Stimulated activated naive CD8-positive, alpha-beta T cell treated with anti-CD3 and anti-CD28 coated beads, Interleukin-15, amount 100 ng/mL, for 72 hours (primary cell): ENCODE results near the gene COLEC11.
A peak's percentile ranks its signal among the peaks of the same experiment; 100 is the strongest.

Experiments used
- ATAC-seq: fragments of 150-1000 bp; cut with Tn5 transposase; 2 replicates; pipeline ENCODE4 v1.10.0; 2021; ENCODE audit warnings: mild to moderate bottlenecking, moderate library complexity
- DNase-seq, 2 donors: peaks; one replicate each; pipeline ENCODE4 v3.0.0; 2021 to 2022
- H3K27ac Mint-ChIP-seq, 2 donors: one replicate each; pipeline ENCODE4 v1.8.0; 2022; ENCODE audit warnings: mild to moderate bottlenecking in 2 of 2, mixed read lengths in 2 of 2, moderate library complexity in 2 of 2
- H3K27me3 Mint-ChIP-seq: one replicate; pipeline ENCODE4 v1.8.0; 2022; ENCODE audit warnings: mixed read lengths
- H3K4me1 Mint-ChIP-seq: one replicate; pipeline ENCODE4 v1.8.0; 2022; ENCODE audit warnings: mild to moderate bottlenecking, mixed read lengths
- H3K4me3 Mint-ChIP-seq, 2 donors: one replicate each; pipeline ENCODE4 v1.8.0; 2022; ENCODE audit warnings: mild to moderate bottlenecking in 2 of 2, mixed read lengths in 2 of 2, moderate library complexity in 1 of 2
- H3K9me3 Mint-ChIP-seq, 2 donors: one replicate each; pipeline ENCODE4 v1.8.0; 2022; ENCODE audit warnings: mixed read lengths in 2 of 2

COLEC11 gene

DNA sequence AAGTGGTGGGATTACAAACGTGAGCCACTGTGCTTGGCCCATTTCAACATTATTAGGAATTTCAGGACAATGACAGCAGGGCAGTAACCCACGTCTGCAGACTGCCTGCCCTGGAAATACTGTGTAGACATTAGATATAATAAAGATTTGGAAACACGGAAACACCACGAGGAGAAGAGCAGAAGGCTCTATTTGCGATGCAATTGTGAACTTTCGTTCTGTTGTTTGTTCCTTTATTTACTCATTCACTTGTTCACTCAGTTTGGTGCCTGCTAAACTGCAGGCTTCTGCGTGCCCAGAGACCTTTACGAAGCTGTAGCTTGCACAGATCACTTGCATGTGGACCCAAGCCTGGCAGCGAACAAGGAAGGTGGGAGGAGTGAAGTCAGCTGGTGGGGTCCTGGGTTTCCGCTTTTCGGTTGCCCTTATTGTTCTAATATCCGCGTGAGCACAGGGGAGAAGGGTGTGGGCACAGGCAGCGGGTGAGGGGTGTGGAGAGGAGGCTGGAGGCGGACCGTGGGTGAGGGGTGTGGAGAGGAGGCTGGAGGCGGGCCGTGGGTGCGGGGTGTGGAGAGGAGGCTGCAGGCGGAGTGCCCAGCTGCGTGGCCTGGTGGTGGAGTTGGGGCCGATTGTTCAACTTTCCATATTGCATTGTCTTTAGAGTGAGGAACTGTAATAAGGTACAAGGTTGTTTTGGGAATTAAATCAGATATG lies 3.4 kb downstream of the COLEC11 start:
- H3K4me1 Mint-ChIP-seq, result peaks cover 38% of the 10 kb centered on the region
- DNase-seq (no peak), ATAC-seq (no peak)
- no peak overlapping the region for H3K4me3 Mint-ChIP-seq
- no peaks in the 10 kb centered on the region for H3K9me3 Mint-ChIP-seq
- no peak overlapping the region for H3K27ac Mint-ChIP-seq
- H3K27me3 Mint-ChIP-seq, result peaks cover 46% of the 10 kb centered on the region

DNA sequence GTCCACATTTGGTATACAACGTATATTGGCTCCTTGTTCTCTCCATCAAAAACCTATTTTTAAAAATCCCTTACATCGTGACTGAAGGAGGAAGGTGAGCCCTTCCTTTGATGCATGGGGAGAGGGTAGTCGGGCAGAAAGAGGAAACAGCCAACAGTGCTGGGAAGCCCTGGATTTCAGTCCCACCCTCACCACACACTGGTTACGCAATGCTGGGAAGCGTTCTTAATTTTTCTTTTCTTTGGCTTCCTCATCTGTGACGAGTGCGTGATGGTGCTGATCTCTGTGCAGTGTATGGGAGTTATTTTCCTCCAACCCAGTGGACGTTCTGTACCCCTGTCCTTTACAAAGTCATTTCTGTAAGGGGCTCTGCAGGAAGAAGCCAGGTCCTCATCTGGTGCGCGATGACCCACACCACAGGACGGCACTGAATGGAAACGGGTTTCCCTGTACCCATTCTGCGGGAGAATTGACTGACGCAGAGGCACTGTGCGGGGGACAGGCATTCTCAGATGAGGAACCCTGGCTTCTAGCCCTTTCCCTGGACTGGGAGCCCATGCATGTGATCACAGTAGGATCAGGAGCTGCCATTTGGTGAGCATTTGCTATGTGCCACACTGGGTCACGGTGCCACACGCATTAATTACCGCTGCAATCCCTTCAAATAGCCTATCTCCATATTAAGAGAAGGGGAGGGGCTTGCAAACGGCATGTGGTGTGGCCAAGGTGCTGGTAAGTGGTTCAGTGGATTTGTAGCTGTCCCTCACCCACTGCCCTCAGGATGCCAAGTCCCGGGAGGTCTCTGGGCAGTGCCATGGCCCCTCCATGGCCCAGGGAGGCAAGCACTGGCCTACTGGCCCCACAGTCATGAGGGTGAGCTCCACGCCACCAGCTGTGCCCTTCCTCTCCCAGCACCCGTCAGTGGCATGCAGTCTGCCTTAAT lies 4.3 kb downstream of the COLEC11 start:
- no peak for DNase-seq
- no peak overlapping the region for H3K4me3 Mint-ChIP-seq
- H3K27ac Mint-ChIP-seq, result no peak overlapping the region
- no peaks in the 10 kb centered on the region for H3K9me3 Mint-ChIP-seq
- peaks cover 41% of the 10 kb centered on the region for H3K27me3 Mint-ChIP-seq
- no peak for ATAC-seq
- H3K4me1 Mint-ChIP-seq, result peaks cover 38% of the 10 kb centered on the region

DNA sequence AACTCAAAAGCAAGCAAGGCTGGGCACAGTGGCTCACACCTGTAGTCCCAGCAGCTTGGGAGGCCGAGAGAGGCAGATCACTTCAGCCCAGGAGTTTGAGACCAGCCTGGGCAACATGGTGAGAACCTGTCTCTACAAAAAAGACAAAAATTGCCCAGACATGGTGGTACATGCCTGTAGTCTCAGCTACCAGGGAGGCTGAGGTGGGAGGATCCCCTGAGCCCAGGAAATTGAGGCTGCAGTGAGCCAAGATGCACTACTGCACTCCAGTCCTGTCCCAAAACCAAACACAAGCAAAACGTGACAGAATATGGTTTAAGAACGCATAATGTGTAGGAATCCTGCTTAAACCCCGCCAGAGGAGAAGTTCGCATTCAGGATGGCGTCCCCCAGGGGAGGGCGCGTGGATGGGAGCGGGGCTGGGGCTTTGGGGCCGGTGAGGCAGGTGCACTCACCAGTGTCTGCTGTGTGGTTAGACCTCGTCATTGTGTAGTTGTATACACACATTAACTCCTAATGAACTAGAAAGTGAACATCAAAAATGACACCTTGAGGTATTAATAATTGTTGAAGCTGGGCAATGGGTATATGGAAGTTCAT lies 5.4 kb downstream of the COLEC11 start:
- H3K4me1 Mint-ChIP-seq, result peaks cover 39% of the 10 kb centered on the region
- no peak overlapping the region for H3K27ac Mint-ChIP-seq
- no peak for DNase-seq
- ATAC-seq, result no peak
- H3K4me3 Mint-ChIP-seq, result no peak overlapping the region
- H3K9me3 Mint-ChIP-seq, result no peaks in the 10 kb centered on the region
- H3K27me3 Mint-ChIP-seq, result peaks cover 29% of the 10 kb centered on the region

DNA sequence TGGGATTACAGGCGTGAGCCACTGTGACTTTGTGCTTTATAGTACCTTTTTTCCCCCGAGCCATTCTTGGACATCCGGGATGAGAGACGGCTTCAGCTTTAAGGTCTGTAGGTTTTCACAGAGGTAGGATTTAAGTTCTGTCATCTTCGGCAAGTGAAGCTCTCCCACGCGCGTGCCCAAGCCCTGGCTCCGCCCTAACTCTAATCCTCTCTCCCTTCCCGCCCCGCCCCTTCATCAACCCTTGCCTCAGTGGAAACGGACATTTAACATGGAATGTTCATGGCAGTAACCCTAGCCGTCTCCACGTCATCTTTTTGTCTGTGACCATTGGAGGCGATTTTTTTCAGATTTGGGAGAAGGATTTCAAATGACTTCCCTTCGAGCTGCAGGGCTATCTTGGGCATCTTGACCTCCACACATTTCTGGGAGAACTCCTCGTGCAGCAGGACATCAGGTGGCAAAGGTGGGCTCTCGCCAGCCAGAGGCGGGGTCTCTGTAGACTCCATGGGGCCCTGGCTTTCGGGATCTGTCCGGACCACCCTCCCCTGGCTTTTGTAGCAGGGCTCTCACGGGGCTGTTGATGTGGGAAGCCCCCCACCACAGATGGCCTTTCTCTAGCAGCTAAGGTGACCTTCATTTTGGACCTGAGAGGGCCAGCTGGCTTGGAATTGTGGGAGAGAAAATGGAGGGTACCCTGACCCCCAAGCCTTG lies 6.8 kb downstream of the COLEC11 start:
- Mint-ChIP-seq H3K9me3 (no peaks in the 10 kb centered on the region), H3K27me3 (peaks cover 24% of the 10 kb centered on the region), H3K27ac (no peak overlapping the region), H3K4me1 (peaks cover 32% of the 10 kb centered on the region), H3K4me3 (no peak overlapping the region)
- DNase-seq (no peak), ATAC-seq (no peak)

DNA sequence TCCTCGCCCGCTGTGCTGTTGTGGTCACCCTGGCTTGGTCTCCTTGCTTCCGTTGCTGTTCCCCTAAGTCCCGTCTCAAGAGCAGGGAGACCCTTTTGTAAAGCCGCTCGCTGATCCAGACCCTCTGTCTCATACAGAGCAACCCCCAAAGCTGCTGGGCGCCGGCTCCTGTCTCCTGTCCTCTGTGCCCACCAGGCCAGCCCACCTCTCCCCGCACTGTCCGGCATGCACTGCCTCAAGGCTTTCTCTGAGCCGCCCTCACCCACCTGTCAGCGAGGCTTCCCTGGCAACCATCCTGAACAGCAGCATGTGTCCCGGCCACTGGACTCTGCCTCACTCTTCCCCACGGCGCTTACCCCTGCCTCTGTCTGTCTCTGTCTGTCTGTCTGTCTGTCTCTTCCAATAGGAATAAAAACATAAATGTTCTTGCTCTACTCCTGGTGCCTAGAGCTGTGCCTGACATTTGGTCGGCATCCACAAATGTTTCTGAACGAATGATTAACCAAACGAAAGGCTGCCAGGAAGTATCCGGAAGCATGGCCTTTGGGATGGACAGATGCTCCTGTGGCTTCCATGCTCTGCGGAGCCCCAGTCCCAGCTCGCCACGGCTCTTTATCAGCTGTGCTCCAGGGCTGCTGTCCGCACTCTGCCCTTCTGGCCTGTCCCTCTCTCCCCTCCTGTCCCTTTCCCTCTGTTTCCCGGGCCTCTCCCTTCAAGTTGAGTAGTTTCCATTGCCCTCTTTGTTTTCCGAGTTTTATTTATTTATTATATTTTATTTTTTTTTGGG lies 7.8 kb downstream of the COLEC11 start:
- H3K9me3 Mint-ChIP-seq, result no peaks in the 10 kb centered on the region
- ATAC-seq (no peak), DNase-seq (no peak)
- no peak overlapping the region for H3K4me3 Mint-ChIP-seq
- peaks cover 22% of the 10 kb centered on the region for H3K4me1 Mint-ChIP-seq
- H3K27ac Mint-ChIP-seq, result no peak overlapping the region
- H3K27me3 Mint-ChIP-seq, result peaks cover 24% of the 10 kb centered on the region

DNA sequence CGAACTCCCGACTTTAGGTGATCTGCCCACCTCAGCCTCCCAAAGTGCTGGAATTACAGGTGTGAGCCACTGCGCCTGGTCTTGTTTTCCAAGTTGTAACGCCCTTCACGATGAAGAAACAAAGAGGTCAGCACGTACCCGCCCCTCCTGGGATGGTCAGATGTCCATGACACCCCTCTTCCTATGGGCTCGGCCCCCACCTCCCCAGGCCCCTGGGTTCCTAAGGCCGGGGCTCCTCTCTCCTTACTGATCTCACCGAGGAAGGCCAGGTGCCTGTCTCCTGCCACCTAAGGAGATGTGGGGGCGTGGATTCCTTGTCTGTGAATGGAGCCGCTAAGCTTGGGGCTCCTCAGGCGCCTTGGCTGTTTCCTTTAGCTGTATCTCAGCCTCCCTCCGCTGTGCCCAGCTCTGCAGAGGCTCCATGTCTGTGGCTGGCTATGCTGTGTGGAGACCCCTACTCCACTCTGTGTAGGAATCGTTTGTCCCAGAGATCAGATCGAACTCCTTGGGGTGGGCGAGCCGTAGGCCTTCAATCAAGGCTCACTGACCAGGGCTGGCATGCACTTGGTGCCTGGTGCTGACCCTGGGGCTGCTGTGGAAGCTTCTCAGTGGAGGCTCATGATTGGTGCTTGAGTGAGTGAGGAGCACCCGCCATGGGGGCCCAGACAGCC lies 8.8 kb downstream of the COLEC11 start:
- no peak for ATAC-seq
- Mint-ChIP-seq H3K27me3 (peaks cover 17% of the 10 kb centered on the region), H3K27ac (no peak overlapping the region), H3K9me3 (no peaks in the 10 kb centered on the region), H3K4me1 (peaks cover 15% of the 10 kb centered on the region), H3K4me3 (no peak overlapping the region)
- DNase-seq, result no peak

DNA sequence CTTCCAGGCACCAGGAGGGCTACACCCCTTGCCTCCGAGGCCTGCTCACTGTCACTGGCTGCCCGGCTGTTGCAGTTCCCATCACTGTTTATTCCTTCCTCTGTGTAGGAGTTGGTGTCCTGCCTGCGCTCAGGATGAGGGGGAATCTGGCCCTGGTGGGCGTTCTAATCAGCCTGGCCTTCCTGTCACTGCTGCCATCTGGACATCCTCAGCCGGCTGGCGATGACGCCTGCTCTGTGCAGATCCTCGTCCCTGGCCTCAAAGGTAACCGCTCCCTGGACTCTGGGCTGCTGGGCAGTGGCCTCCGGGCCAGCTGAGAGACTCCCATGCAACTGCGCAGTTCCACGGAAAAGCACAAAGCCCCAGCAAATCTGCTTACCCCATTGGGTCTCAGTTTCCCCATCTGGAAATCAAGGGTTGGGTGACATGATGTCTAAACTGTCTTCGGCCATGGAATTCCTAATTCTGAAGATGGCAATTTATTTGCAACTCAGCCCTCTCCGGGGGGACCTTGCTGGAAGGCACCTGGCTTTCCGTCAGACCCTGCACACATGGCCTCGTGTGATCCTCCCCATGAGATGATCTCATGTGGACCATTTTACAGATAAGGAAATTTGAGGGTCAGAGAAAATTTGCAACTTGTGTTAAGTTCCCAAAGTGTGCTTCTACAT lies 9.4 kb downstream of the COLEC11 start:
- Mint-ChIP-seq H3K4me3 (no peak overlapping the region), H3K27me3 (peaks cover 11% of the 10 kb centered on the region), H3K9me3 (no peaks in the 10 kb centered on the region), H3K27ac (no peak overlapping the region), H3K4me1 (peaks cover 20% of the 10 kb centered on the region)
- DNase-seq, result no peak
- ATAC-seq, result no peak

DNA sequence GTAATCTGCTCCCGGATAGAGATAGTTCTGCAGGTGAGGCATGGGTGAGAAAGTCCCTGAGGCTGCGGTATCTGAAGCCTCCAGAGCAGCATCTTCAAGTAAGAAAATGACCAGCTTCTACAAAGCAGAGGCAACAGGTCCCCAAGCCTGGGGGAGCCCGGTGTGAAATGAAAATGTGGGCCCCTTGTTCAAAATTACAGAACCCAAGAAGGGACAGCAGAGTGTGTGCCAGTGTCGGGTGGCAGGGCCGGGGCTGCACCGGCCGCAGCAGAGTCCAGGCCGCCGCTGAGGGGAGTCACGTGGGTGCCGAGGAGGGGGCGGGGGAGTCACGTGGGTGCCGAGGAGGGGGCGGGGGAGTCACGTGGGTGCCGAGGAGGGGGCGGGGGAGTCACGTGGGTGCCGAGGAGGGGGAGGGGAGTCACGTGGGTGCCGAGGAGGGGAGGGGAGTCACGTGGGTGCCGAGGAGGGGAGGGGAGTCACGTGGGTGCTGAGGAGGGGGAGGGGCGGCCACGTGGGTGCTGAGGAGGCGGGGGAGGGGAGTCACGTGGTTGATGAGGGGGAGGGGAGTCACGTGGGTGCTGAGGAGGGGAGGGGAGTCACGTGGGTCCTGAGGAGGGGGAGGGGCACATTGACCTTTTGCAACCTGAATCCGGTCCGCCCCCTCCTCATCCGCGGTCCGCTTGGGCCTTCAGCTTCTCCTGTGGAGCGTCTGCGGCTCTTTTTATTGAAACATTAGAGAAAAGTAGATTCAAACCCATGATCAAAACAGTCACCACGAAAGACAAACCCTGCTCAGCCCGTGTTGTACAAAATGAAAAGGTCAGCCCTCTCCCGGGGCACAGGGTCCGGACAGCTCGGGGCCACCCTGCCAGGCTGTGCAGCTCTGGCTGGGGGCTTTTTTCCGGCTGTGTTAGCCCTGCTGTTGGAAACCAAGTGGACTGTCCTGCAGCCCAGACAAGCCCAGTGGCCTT lies 10.4 kb downstream of the COLEC11 start:
- peak overlapping the region in 1 of 2 donors; percentile 63 for H3K4me3 Mint-ChIP-seq
- peak overlapping the region in 1 of 2 donors; percentile 89 for H3K27ac Mint-ChIP-seq

DNA sequence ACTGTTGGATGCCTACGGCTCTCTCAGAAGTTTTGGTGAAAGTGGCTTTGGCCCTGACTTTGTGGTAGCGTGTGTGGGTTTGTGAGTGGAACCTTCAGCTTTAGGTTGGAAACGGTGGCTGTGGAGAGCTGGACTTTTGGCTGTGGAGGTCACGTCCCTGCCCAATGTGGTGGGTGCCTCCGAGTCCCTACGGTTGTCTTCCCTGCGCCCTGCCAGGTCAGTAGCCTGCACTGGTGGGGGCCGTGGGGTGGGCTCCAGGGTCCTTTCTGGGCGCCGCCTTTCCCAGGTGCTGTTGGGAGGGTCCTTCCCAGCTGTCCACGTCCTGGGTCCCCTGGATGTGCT lies 11.1 kb downstream of the COLEC11 start:
- H3K27ac Mint-ChIP-seq, result peak overlapping the region in 1 of 2 donors; percentile 83
- no peaks in the 10 kb centered on the region for H3K9me3 Mint-ChIP-seq
- H3K4me3 Mint-ChIP-seq, result peak overlapping the region in 1 of 2 donors; percentile 63
- peaks cover 19% of the 10 kb centered on the region for H3K27me3 Mint-ChIP-seq
- ATAC-seq (no peak), DNase-seq (no peak)
- peaks cover 20% of the 10 kb centered on the region for H3K4me1 Mint-ChIP-seq

More for the DNA sequence above, 10.4 kb downstream of the COLEC11 start:
- Mint-ChIP-seq H3K27me3 (peaks cover 17% of the 10 kb centered on the region), H3K4me1 (peaks cover 20% of the 10 kb centered on the region), H3K9me3 (no peaks in the 10 kb centered on the region)
- DNase-seq (peak in 1 of 2 donors; percentile 26), ATAC-seq (no peak)

DNA sequence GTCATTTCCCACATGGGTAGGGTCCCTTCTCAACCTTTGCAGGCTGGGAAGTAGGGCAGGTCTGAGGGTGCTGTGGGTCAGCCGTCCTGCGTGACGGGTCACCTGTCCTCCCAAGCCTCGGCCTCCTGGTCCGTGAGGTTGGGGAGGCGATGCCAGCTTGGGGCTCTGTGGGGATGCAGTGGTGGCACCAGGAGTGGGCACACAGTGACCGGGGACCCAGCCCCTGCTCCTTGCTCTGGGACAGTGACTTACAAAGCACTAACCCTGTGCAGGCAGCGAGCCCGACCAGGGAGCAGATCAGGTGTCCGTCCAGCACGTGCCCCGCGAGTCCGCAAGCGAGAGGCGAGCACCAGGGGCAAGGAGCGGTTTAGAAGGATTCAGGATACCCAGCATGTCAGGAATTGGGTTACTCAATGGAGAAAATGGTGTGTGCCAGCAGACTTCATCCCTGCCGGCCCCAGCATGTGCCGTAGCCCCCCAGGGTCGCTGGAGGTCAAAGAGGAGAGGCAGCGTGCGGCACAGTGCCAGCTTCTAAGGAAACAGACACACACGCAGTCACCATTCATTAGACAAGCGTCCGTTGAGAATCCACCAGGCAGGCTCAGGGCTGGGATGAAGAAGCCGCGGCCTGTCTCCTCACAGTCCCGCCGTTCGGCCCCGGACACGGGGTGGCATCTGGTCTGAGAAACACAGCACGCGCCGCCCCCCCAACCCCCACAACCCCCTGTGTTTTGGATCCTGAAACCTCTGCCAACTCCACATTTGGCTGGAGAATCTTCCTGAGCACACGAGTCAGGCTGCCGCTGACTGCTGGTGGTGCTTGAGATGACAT lies 11.7 kb downstream of the COLEC11 start:
- no peak overlapping the region for H3K4me3 Mint-ChIP-seq
- no peak for ATAC-seq
- H3K9me3 Mint-ChIP-seq, result no peaks in the 10 kb centered on the region
- no peak for DNase-seq
- peaks cover 24% of the 10 kb centered on the region for H3K27me3 Mint-ChIP-seq
- H3K27ac Mint-ChIP-seq, result no peak overlapping the region
- H3K4me1 Mint-ChIP-seq, result peaks cover 20% of the 10 kb centered on the region

DNA sequence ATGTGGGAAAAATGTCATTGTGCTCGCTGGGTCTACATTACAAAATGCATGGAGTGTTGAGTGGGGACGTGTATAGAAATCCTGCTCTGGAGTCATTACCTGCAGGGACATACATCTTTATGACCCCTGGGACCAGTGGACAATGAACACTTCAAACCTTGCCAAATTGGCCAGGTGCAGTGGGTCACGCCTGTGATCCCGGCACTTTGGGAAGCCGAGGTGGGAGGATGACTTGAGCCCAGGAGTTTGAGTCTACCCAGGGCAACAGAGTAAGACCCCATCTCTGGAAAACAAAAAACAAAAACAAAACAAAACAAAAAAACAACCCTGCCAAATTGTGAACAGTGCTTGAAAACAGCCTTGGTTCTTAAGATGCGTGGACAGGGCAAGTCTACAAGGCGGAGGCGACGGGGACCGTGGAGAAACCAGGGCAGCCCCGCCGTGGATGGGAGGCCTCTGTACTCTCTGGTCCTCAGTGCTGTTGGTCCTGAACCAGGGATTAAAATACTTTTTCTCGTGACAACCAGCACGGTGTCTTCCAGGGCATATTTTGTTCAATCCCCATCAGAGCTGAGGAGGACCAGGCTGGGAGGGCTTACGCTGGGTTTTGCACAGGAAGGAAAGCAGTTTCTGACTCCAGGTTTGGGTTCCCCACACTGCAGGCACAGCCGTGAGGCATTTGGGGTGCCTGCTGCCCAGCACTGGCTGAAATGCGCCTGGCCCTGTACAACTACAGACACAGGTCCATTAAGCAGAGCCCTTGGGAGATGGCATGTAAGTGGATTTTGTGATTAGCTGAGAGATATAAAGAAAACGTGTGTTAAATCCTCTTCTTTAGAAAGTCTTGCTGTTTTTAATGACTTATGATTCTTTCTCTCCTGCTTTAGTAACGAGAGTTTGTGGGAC lies 13.7 kb downstream of the COLEC11 start:
- Mint-ChIP-seq H3K27me3 (peaks cover 18% of the 10 kb centered on the region), H3K4me3 (no peak overlapping the region), H3K4me1 (peaks cover 20% of the 10 kb centered on the region), H3K9me3 (peaks cover 0 to 10% of the 10 kb centered on the region in 2 donors), H3K27ac (no peak overlapping the region)
- ATAC-seq (no peak), DNase-seq (no peak)
